GM15510 (cell line): Measurements from ENCODE around the gene RNF214.

Experiments
- POLR2A ChIP-seq: IDR thresholded peaks from 3 replicates; pipeline ENCODE4 v1.6.1; 2011; ENCODE audit warnings: borderline replicate concordance; ENCODE audit not compliant: insufficient read length; ENCODE audit errors: extremely low read depth

Gene RNF214

GRCh38 chr11:117195258-117195657, 37.2 kb upstream of the RNF214 start:
- no peak for TF ChIP-seq POLR2A

GRCh38 chr11:117195761-117196160, 36.7 kb upstream of the RNF214 start:
- TF ChIP-seq POLR2A, result no peak

- no peak for TF ChIP-seq POLR2A
These were observed 35.5 kb upstream of the RNF214 start for GRCh38 chr11:117197006-117197405.

GRCh38 chr11:117197516-117198456, 34.7 kb upstream of the RNF214 start:
- TF ChIP-seq POLR2A, result no peak

- TF ChIP-seq POLR2A, result no peak
These were observed 33.9 kb upstream of the RNF214 start for GRCh38 chr11:117198613-117199012.

- TF ChIP-seq POLR2A, result no peak
These were observed 33.2 kb upstream of the RNF214 start, which contains the start of gene TAGLN for GRCh38 chr11:117199053-117199915. Gene TAGLN (plus strand): TSS chr11:117199370. CDS start chr11:117203014, 3,644 bp downstream.

GRCh38 chr11:117199916-117200812, 32.3 kb upstream of the RNF214 start:
- no peak for TF ChIP-seq POLR2A

- TF ChIP-seq POLR2A, result no peak
These were observed 31.4 kb upstream of the RNF214 start for GRCh38 chr11:117200813-117201657.

- TF ChIP-seq POLR2A, result no peak
These were observed 30.7 kb upstream of the RNF214 start for GRCh38 chr11:117201658-117202305.

- no peak for TF ChIP-seq POLR2A
These were observed 29.9 kb upstream of the RNF214 start for GRCh38 chr11:117202386-117203068.

GRCh38 chr11:117203069-117203407, 29.4 kb upstream of the RNF214 start:
- TF ChIP-seq POLR2A, result no peak

- no peak for TF ChIP-seq POLR2A
These were observed 28.0 kb upstream of the RNF214 start for GRCh38 chr11:117204283-117205080.
